Body of pancreas (tissue), 4 donors: ENCODE data around the gene PTPRS. TPM values are rescaled to one million over a fixed set of nuclear protein-coding genes. Genes with fewer than 3 reads are reported as not detected.

Experiments used
- ATAC-seq: fragments of 150-250 bp; one replicate; pipeline ENCODE4 v1.9.1; 2016
- DNase-seq, 4 donors: peaks; one replicate each; pipeline ENCODE4 v3.0.0-alpha.2; 2019
- H3K27ac ChIP-seq, 4 donors: fragments of 200-600 bp; sonication (generic); 1 replicate in 3 of 4; 2 replicates in 1 of 4; pipeline versions ENCODE4 v1.5.1 to v1.6.1; 2016 to 2019; ENCODE audit warnings: mild to moderate bottlenecking in 1 of 4, mixed read lengths in 1 of 4, moderate library complexity in 1 of 4
- H3K27me3 ChIP-seq, 2 donors: fragments of 200-600 bp; sonication (generic); one replicate each; pipeline ENCODE4 v1.6.0; 2016; ENCODE audit warnings: mild to moderate bottlenecking in 1 of 2
- H3K36me3 ChIP-seq, 2 donors: fragments of 200-600 bp; sonication (generic); replicated peaks in 1 of 2; 2 replicates each; pipeline ENCODE4 v1.5.1; 2016; ENCODE audit warnings: low read depth in 2 of 2; ENCODE audit not compliant: insufficient read depth in 1 of 2
- H3K4me1 ChIP-seq: fragments of 200-600 bp; sonication (generic); one replicate; pipeline ENCODE4 v1.6.0; 2016
- H3K4me3 ChIP-seq, 2 donors: fragments of 200-600 bp; sonication (generic); 1 replicate in 1 of 2; 2 replicates in 1 of 2; pipeline ENCODE4 v1.5.1; 2016 to 2019
- H3K9me3 ChIP-seq, 3 donors: fragments of 200-600 bp; sonication (generic); 1 replicate in 2 of 3; 2 replicates in 1 of 3; pipeline ENCODE4 v1.5.1; 2016
- CTCF ChIP-seq, 7 experiments: fragments of 450-650 bp in 4 of 7; fragments of 200-600 bp in 3 of 7; sonication (generic) in 3 of 7; IDR thresholded peaks; one replicate each; pipeline ENCODE4 v1.5.1; 2016 to 2019; ENCODE audit warnings: antibody characterized with exemption in 7 of 7
- POLR2A ChIP-seq, 3 donors: fragments of 450-650 bp; IDR thresholded peaks; one replicate each; pipeline ENCODE4 v1.6.1; 2016; ENCODE audit warnings: antibody characterized with exemption in 3 of 3, mild to moderate bottlenecking in 2 of 3
- WGBS, 2 donors: methylation state at CpG; one replicate each; pipeline ENCODE4 v1.1.5; 2017; 5-methylcytosine and 5-hydroxymethylcytosine counted together
- intact Hi-C: fragments of 100-400 bp; cut with DNase I; formaldehyde crosslinking; loops from one replicate; pipeline ENCODE4 v1.15.1; 2023
- total RNA-seq, 2 donors: library from RNA; depleted of rRNA; stranded (reverse); fragments of >200 nt; gene quantifications; one replicate each; pipeline ENCODE4 v1.1.0, GENCODE V29; 2016

PTPRS gene
- total RNA-seq, 2 donors from 2014 or later, result 133 to 139 TPM

DNA sequence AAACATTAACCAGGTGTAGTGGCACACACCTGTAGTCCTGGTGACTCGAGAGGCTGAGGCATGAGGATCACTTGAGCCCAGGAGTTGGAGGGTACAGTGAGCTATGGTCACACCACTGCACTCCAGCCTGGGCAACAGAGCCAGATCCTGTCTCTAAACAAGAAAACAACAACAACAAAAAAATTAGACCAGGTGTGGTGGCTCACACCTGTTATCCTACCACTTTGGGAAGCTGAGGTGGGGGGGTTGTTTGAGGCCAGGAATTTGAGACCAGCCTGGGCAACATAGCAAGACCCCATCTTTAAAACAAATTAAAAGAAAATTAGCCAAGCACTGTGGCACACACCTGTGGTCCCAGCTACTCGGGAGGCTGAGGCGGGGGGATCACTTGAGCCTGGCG is 20.8 kb upstream of the PTPRS start:
- intact Hi-C loops, result no loop called here
- H3K27me3 ChIP-seq, result no peaks in the 10 kb centered on the region

GRCh38 chr19:5360003-5360780 is 19.6 kb upstream of the PTPRS start:
- no peak for TF ChIP-seq POLR2A (IDR thresholded peaks at IDR 0.05)
- TF ChIP-seq CTCF (IDR thresholded peaks at IDR 0.05), result no peak
- no peak overlapping the region for H3K27ac ChIP-seq
- DNase-seq (peak in 1 of 4 donors; percentile 24), ATAC-seq (no peak)
- no peaks in the 10 kb centered on the region for H3K4me1 ChIP-seq
- no peaks in the 10 kb centered on the region for H3K9me3 ChIP-seq
- no peaks in the 10 kb centered on the region for H3K27me3 ChIP-seq
- no peak overlapping the region for H3K4me3 ChIP-seq
- H3K36me3 ChIP-seq, result no peaks in the 10 kb centered on the region
- WGBS, 2 donors, result 24 to 28% methylated on average over 9 of the region's 9 CpGs
- intact Hi-C loops, result no loop called here

More for the DNA sequence above, 20.8 kb upstream of the PTPRS start:
- Histone ChIP-seq H3K36me3 (no peaks in the 10 kb centered on the region), H3K4me1 (no peaks in the 10 kb centered on the region), H3K4me3 (no peak overlapping the region), H3K27ac (no peak overlapping the region), H3K9me3 (no peaks in the 10 kb centered on the region)
- WGBS, 2 donors, result 79 to 89% methylated on average over 4 of the region's 4 CpGs
- ATAC-seq (no peak), DNase-seq (no peak)
- TF ChIP-seq CTCF (IDR thresholded peaks at IDR 0.05), result no peak
- TF ChIP-seq POLR2A (IDR thresholded peaks at IDR 0.05), result no peak

- TF ChIP-seq POLR2A (IDR thresholded peaks at IDR 0.05), result no peak
- TF ChIP-seq CTCF (IDR thresholded peaks at IDR 0.05), result no peak
- WGBS, 2 donors, result 65 to 66% methylated on average over 5 to 9 of the region's 9 CpGs
- no peaks in the 10 kb centered on the region for H3K36me3 ChIP-seq
- no peaks in the 10 kb centered on the region for H3K27me3 ChIP-seq
- intact Hi-C loops, result no loop called here
- no peak overlapping the region for H3K27ac ChIP-seq
- DNase-seq, result no peak
- ATAC-seq, result no peak
- H3K9me3 ChIP-seq, result no peaks in the 10 kb centered on the region
- H3K4me3 ChIP-seq, result no peak overlapping the region
- H3K4me1 ChIP-seq, result no peaks in the 10 kb centered on the region
Observed at GRCh38 chr19:5358173-5358800, 17.7 kb upstream of the PTPRS start.

DNA sequence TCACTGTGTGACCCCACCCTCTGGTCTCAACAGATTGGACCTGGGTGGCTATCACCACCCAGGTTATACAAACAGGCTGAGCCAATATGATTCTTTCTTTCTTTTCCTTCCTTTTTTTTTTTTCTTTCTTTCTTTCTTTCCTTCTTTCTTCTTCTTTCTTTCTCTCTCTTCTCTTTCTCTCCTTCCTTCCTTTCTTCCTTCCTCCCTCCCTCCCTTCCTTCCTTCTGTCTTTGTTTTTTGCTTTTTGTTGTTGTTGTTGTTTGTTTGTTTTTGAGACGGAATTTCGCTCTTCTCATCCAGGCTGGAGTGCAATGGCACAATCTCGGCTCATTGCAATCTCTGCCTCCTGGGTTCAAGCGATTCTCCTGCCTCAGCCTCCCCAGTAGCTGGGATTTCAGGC is 17.0 kb upstream of the PTPRS start:
- H3K4me1 ChIP-seq, result no peaks in the 10 kb centered on the region
- no peak overlapping the region for H3K27ac ChIP-seq
- 52 to 71% methylated on average over 4 of the region's 4 CpGs for WGBS, 2 donors
- no peaks in the 10 kb centered on the region for H3K36me3 ChIP-seq
- intact Hi-C loops, result no loop called here
- TF ChIP-seq CTCF (IDR thresholded peaks at IDR 0.05), result no peak
- no peak for TF ChIP-seq POLR2A (IDR thresholded peaks at IDR 0.05)
- H3K9me3 ChIP-seq, result no peaks in the 10 kb centered on the region
- no peaks in the 10 kb centered on the region for H3K27me3 ChIP-seq
- ATAC-seq, result no peak
- DNase-seq, result no peak
- no peak overlapping the region for H3K4me3 ChIP-seq
